HG02588 (cell line): Measurements from ENCODE around the gene KAZN.

Experiments used
- ATAC-seq: cut with Tn5 transposase; IDR thresholded peaks from one replicate; pipeline ENCODE4 v1.9.1; 2021; ENCODE audit warnings: mild to moderate bottlenecking, moderate library complexity; ENCODE audit not compliant: unreplicated experiment

The KAZN gene

GRCh38 chr1:15014516-15014915 lies 416.0 kb downstream of the KAZN start:
- ATAC-seq, result no peak

GRCh38 chr1:15016001-15016400 lies 417.5 kb downstream of the KAZN start:
- ATAC-seq, result no peak

- no peak for ATAC-seq
Measured at GRCh38 chr1:15016526-15016925, 418.0 kb downstream of the KAZN start.

GRCh38 chr1:15017120-15017519 lies 418.6 kb downstream of the KAZN start:
- no peak for ATAC-seq

GRCh38 chr1:15018767-15019166 lies 420.3 kb downstream of the KAZN start:
- no peak for ATAC-seq

- no peak for ATAC-seq
Measured at GRCh38 chr1:15020943-15021745, 422.7 kb downstream of the KAZN start.

- ATAC-seq, result no peak
Measured at GRCh38 chr1:15022048-15022447, 423.6 kb downstream of the KAZN start.

- ATAC-seq, result no peak
Measured at GRCh38 chr1:15023205-15023604, 424.7 kb downstream of the KAZN start.

GRCh38 chr1:15023976-15024375 lies 425.5 kb downstream of the KAZN start:
- ATAC-seq, result no peak

- no peak for ATAC-seq
Measured at GRCh38 chr1:15026117-15026489, 427.6 kb downstream of the KAZN start.

- no peak for ATAC-seq
Measured at GRCh38 chr1:15027515-15027986, 429.1 kb downstream of the KAZN start.

- ATAC-seq, result no peak
Measured at GRCh38 chr1:15028102-15028501, 429.6 kb downstream of the KAZN start.

GRCh38 chr1:15028616-15029015 lies 430.1 kb downstream of the KAZN start:
- ATAC-seq, result no peak

GRCh38 chr1:15029036-15029435 lies 430.6 kb downstream of the KAZN start:
- no peak for ATAC-seq

- ATAC-seq, result no peak
Measured at GRCh38 chr1:15029786-15030185, 431.3 kb downstream of the KAZN start.

- no peak for ATAC-seq
Measured at GRCh38 chr1:15031251-15031933, 432.9 kb downstream of the KAZN start.

- no peak for ATAC-seq
Measured at GRCh38 chr1:15033264-15033663, 434.8 kb downstream of the KAZN start.

GRCh38 chr1:15034656-15035055 lies 436.2 kb downstream of the KAZN start:
- ATAC-seq, result no peak

GRCh38 chr1:15035236-15035635 lies 436.8 kb downstream of the KAZN start:
- ATAC-seq, result no peak

GRCh38 chr1:15036101-15036500 lies 437.6 kb downstream of the KAZN start:
- no peak for ATAC-seq

GRCh38 chr1:15038232-15039016 lies 439.9 kb downstream of the KAZN start:
- ATAC-seq, result no peak
